GM19035 (cell line): ENCODE results near the gene NDUFAF7.
A peak's percentile ranks its signal among the peaks of the same experiment; 100 is the strongest.
"Not testable (repeated sequence)": the region's sequence is repeated elsewhere in the genome, so short reads cannot be mapped to it uniquely, and the experiment has no call there.

ENCODE experiments used
- ATAC-seq: cut with Tn5 transposase; IDR thresholded peaks from one replicate; pipeline ENCODE4 v1.9.1; 2021; ENCODE audit not compliant: unreplicated experiment

The NDUFAF7 gene

GRCh38 chr2:37211939-37212338 lies 19.5 kb upstream of the NDUFAF7 start:
- ATAC-seq: no peak

GRCh38 chr2:37215250-37215649 lies 16.2 kb upstream of the NDUFAF7 start:
- no peak for ATAC-seq

GRCh38 chr2:37219046-37219445 lies 12.4 kb upstream of the NDUFAF7 start:
- no peak for ATAC-seq

GRCh38 chr2:37223131-37223530 lies 8.3 kb upstream of the NDUFAF7 start:
- ATAC-seq: no peak

- ATAC-seq: no peak
These were observed 7.4 kb upstream of the NDUFAF7 start for GRCh38 chr2:37224063-37224462.

- ATAC-seq: not testable (repeated sequence)
These were observed 6.3 kb upstream of the NDUFAF7 start for GRCh38 chr2:37225129-37225528.

GRCh38 chr2:37226863-37227262 lies 4.6 kb upstream of the NDUFAF7 start:
- no peak for ATAC-seq

GRCh38 chr2:37228788-37229187 lies 2.7 kb upstream of the NDUFAF7 start:
- ATAC-seq: no peak

- ATAC-seq: no peak
These were observed 877 bp upstream of the NDUFAF7 start for GRCh38 chr2:37230581-37230980.

- peak; percentile 11 for ATAC-seq
These were observed 874 bp downstream of the NDUFAF7 start for GRCh38 chr2:37232131-37232933.

GRCh38 chr2:37243435-37243834 lies 12.0 kb downstream of the NDUFAF7 start:
- no peak for ATAC-seq

GRCh38 chr2:37244017-37244416 lies 12.6 kb downstream of the NDUFAF7 start:
- ATAC-seq: peak; percentile 83

GRCh38 chr2:37244755-37245154 lies 13.3 kb downstream of the NDUFAF7 start:
- no peak for ATAC-seq

- ATAC-seq: no peak
These were observed 14.7 kb downstream of the NDUFAF7 start for GRCh38 chr2:37246205-37246604.

GRCh38 chr2:37250869-37251740 lies 19.6 kb downstream of the NDUFAF7 start:
- no peak for ATAC-seq

GRCh38 chr2:37262522-37262921 lies 31.1 kb downstream of the NDUFAF7 start:
- ATAC-seq: no peak

- no peak for ATAC-seq
These were observed 32.4 kb downstream of the NDUFAF7 start for GRCh38 chr2:37263839-37264238.

- no peak for ATAC-seq
These were observed 36.2 kb downstream of the NDUFAF7 start for GRCh38 chr2:37267685-37268084.

- ATAC-seq: no peak
These were observed 36.7 kb downstream of the NDUFAF7 start for GRCh38 chr2:37268111-37268510.

- no peak for ATAC-seq
These were observed 40.1 kb downstream of the NDUFAF7 start for GRCh38 chr2:37271376-37272067.

GRCh38 chr2:37274359-37274965 lies 43.0 kb downstream of the NDUFAF7 start:
- no peak for ATAC-seq
